Activated CD4-positive, alpha-beta T cell treated with anti-CD3 and anti-CD28 coated beads, Interleukin-2, amount 10 ng/mL, durations not matched to agents 24 days and 14 days (primary cell): ENCODE data around the gene ASMTL. TPM values are rescaled to one million over a fixed set of nuclear protein-coding genes. Genes with fewer than 3 reads are reported as not detected.

Experiments used
- DNase-seq: peaks from one replicate; pipeline ENCODE4 v3.0.0; 2022
- H3K27ac Mint-ChIP-seq: one replicate; pipeline ENCODE4 v1.8.0; 2022; ENCODE audit warnings: mild to moderate bottlenecking, mixed read lengths
- H3K27me3 Mint-ChIP-seq: one replicate; pipeline ENCODE4 v1.8.0; 2022; ENCODE audit warnings: mixed read lengths
- H3K36me3 Mint-ChIP-seq: one replicate; pipeline ENCODE4 v1.8.0; 2022; ENCODE audit warnings: low read depth, mild to moderate bottlenecking, mixed read lengths
- H3K4me1 Mint-ChIP-seq: one replicate; pipeline ENCODE4 v1.8.0; 2021; ENCODE audit warnings: mixed read lengths
- H3K4me3 Mint-ChIP-seq: one replicate; pipeline ENCODE4 v1.8.0; 2022; ENCODE audit warnings: mild to moderate bottlenecking, moderate library complexity, mixed read lengths
- H3K9me3 Mint-ChIP-seq: one replicate; pipeline ENCODE4 v1.8.0; 2021; ENCODE audit warnings: mixed read lengths
- intact Hi-C: fragments of 100-400 bp; cut with micrococcal nuclease; formaldehyde crosslinking; loops from one replicate; pipeline ENCODE4 v1.15.1; 2023
- total RNA-seq: library from RNA; stranded (reverse); gene quantifications from 2 replicates; pipeline ENCODE4 v1.2.3, GENCODE V29; 2022

Gene ASMTL
- total RNA-seq, 1 donor from 2014 or later: 44.5 TPM

DNA sequence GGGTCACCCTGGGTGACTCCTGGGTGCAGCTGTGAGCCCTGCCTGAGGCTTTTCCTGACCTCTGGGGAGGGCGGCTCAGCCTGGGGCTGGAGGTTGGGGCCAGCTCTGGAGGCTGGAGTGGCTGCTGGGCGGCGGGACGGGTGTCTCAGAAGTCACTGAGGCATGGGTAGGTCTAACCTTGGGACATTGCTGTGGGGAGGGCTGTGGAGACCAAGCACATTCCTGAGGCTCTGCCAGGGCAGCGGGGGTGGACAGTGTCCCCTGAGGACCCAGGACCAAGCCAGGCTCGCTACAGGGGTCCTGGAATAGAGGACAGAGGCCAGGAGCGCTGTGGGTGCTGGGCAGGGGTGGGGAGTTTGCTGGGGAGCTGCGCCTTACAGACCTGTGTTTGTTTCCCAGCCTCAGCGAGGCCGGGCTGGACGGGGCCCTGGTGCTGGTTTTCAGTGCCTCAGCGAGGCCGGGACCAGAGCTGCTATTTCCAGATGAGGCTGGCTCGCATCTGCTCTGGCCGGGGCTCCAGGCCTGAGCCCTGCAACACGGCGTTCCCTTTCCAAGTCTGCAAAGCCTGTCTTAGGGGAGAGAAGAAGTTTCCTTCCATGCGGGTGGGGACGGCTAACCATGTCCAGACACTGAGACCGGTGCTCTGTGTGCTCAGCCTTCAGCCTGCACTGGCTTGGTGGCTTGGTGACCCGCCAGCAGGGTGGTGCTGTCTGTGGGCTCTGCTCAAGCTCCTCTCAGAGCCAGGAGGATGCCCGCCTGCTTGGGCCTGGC is 57.8 kb downstream of the ASMTL start:
- intact Hi-C loops: loop anchor here (5.0 to 10.0 kb wide), 2 partner anchors 140 to 1078 kb away; partner anchors contain the start of genes GTPBP6 and P2RY8
- Mint-ChIP-seq H3K27me3 (no peaks in the 10 kb centered on the region), H3K4me3 (peak overlapping the region; percentile 97), H3K27ac (no peak overlapping the region), H3K9me3 (peaks cover 5% of the 10 kb centered on the region), H3K4me1 (peaks cover 23% of the 10 kb centered on the region), H3K36me3 (peaks cover 42% of the 10 kb centered on the region)
- no peak for DNase-seq

DNA sequence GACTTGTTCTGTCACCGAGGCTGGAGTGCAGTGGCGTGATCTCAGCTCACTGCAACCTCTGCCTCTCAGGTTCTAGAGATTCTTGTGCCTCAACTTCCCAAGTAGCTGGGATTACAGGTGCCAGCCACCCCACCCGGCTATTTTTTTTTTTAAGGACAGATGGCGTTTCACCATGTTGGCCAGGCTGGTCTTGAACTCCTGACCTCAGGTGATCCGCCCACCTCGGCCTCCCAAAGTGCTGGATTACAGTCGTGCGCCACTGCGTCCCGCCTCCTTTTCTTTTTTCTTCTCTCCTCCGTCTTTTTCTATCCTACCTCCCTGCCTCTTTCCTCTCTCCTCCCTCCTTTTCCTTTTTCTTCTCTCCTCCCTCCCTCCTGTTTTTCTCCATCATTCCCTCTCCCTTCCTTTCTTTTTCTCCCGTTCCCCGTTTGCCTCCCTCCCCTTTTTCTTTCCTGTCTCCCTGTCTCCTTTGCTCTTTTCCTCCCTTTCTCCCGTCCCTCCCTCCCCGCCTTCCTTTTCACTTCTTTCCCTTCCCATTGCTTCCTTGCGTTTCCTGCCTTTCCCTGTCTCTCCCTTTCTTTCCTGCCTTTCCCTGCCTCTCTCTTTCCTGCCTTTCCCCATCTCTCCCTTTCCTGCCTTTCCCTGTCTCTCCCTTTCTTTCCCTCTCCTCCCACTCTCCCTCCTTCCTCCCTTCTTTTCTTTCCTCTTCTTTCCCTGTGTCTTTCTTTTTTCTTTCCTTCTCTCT is 58.7 kb downstream of the ASMTL start:
- intact Hi-C loops: loop anchor here (2.0 to 10.0 kb wide), 5 partner anchors 71 to 1077 kb away; partner anchors contain the start of genes AKAP17A, GTPBP6, P2RY8 and PPP2R3B
- no peak for DNase-seq
- Mint-ChIP-seq H3K9me3 (peaks cover 5% of the 10 kb centered on the region), H3K27ac (peak overlapping the region; percentile 93), H3K4me1 (peaks cover 23% of the 10 kb centered on the region), H3K4me3 (peak overlapping the region; percentile 97), H3K36me3 (peaks cover 51% of the 10 kb centered on the region), H3K27me3 (no peaks in the 10 kb centered on the region)

DNA sequence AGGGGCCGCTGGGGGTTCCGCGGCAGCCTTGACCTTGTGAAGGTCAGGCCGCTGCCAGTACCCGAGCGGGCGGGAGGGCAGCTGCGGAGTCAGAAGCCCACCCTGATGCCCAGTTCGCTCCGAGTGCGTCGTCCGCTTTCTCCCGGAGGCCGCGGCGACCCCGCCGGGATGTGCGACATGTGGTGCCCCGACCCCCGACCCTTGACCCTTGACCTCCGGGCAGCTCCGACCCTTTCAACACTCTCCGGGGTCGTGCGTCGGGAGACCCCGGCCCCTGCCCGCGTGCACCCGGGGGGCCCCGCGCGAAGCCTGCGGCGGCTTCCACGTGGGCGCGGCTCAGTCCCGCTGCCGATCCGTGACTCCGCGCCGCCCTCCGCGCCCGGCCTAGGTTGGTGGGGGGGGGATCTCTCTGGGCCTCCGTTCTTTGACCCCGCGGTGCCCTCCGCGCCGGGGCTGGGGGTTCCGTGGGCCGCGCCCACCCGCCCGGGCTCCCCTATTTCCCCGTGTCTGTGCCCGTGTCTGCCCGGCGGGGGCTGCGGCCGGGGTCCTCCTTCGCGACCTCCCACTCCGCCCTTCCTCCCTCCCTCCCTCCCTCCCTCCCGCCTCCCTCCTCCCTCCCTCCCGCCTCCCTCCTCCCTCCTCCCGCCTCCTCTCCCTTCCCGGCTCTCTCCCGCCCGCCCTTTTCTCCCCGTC is 60.2 kb downstream of the ASMTL start:
- H3K4me3 Mint-ChIP-seq: peak overlapping the region; percentile 97
- peaks cover 5% of the 10 kb centered on the region for H3K9me3 Mint-ChIP-seq
- no peak for DNase-seq
- H3K4me1 Mint-ChIP-seq: peaks cover 35% of the 10 kb centered on the region
- intact Hi-C loops: loop anchor here (1.0 to 10.0 kb wide), 7 partner anchors 61 to 1075 kb away; partner anchors contain the start of genes AKAP17A, GTPBP6, P2RY8 and PPP2R3B
- H3K27me3 Mint-ChIP-seq: no peaks in the 10 kb centered on the region
- peak overlapping the region; percentile 98 for H3K27ac Mint-ChIP-seq
- peaks cover 61% of the 10 kb centered on the region for H3K36me3 Mint-ChIP-seq

DNA sequence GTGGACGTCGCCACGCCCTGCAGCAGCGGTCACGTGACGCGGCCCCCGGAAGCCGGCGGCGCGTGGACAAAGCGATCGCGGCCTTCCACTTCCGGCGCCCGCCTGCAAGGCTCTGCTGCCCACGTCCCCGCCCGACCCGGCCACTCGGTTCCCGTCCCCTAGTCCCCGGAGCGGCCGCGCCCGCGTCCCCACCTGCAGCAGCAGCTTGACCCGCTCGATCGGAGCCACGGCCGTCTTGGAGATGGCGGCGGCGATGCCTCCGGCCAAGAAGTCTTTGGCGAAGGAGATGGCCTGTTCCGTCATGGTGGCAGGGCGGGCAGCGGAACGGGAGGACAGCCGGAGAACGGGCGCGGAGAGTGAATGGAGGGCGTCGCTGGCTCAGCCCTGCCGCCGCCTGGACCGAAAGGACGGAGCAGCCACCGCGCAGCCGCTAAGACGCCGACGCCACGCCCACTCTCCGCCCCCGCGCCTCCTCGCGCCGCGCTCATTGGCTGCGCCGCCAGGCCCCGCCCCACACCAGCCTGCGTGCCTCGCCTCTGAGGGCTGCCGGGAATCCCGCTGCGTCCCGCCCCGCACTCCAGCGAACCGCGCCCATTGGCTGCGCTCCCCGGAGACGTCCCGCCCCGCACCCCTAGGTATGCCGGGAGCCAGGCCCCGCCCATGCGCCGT is 60.9 kb downstream of the ASMTL start, which contains the start of gene SLC25A6:
TSS of gene SLC25A6 (minus strand) at position 407 of the 669 bp plus-strand sequence. CDS start at position 303, 104 bp downstream.
- no peaks in the 10 kb centered on the region for H3K27me3 Mint-ChIP-seq
- intact Hi-C loops: loop anchor here (1.0 to 10.0 kb wide), 7 partner anchors 61 to 1075 kb away; partner anchors contain the start of genes AKAP17A, GTPBP6, P2RY8 and PPP2R3B
- peaks cover 5% of the 10 kb centered on the region for H3K9me3 Mint-ChIP-seq
- H3K4me1 Mint-ChIP-seq: peaks cover 36% of the 10 kb centered on the region
- peak within 1 kb of the TSS; percentile 98 for H3K27ac Mint-ChIP-seq
- peak within 1 kb of the TSS; percentile 97 for H3K4me3 Mint-ChIP-seq
- peak; percentile 100 for DNase-seq
- H3K36me3 Mint-ChIP-seq: peaks cover 68% of the 10 kb centered on the region

DNA sequence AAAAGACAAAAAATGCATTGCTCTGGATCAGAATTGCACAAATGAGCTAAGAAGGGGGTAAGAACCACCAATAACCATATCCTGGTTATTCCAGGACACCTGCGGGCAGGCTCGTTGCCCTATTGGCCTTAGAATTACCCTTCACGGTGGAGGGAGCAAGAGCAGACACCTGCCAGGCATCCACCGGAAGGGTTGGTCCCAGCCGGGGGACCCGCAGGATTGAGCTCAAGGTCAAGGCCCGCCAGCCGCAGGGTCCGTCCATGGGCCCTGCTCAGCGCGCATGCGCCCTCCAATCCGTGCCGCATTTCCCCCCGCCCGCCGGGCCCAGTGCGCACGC is 61.4 kb downstream of the ASMTL start:
- Mint-ChIP-seq H3K9me3 (peaks cover 5% of the 10 kb centered on the region), H3K4me3 (peak overlapping the region; percentile 97), H3K36me3 (peaks cover 71% of the 10 kb centered on the region), H3K27me3 (no peaks in the 10 kb centered on the region), H3K4me1 (peaks cover 36% of the 10 kb centered on the region), H3K27ac (peak overlapping the region; percentile 98)
- intact Hi-C loops: loop anchor here (5.0 to 10.0 kb wide), 2 partner anchors 143 to 1074 kb away; partner anchors contain the start of genes GTPBP6 and P2RY8
- DNase-seq: peak; percentile 99

DNA sequence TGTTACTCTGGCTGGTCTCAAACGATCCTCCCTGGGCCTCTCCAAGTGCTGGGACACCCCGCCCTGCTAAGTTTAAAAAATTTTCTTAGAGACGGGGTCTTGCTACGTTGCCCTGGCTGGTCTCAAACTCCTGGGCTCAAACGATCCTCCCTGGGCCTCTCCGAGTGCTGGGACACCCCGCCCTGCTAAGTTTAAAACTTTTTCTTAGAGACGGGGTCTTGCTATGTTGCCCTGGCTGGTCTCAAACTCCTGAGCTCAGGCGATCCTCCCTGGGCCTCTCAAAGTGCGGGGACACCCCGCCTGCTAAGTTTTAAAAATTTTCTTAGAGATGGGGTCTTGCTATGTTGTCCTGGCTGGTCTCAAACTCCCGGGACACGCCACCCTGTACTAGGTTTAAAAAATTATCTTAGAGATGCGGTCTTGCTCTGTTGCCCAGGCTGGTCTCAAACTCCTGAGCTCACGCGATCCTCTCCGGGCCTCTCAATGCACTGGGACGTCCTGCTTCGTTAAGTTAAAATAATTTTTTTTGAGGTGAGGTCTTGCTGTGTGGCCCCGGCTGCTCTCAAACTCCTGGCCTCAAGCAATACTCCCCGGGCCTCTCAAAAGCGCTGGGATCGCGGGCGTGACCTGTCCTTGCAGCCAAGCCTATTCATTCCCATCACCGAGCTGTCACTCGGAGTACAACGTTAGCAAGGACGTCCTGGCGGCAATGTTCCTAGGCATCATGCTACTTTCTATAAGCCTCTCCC is 61.9 kb downstream of the ASMTL start:
- peak overlapping the region; percentile 97 for H3K4me3 Mint-ChIP-seq
- no peak for DNase-seq
- intact Hi-C loops: loop anchor here (5.0 to 10.0 kb wide), 2 partner anchors 144 to 1073 kb away; partner anchors contain the start of genes GTPBP6 and P2RY8
- peaks cover 34% of the 10 kb centered on the region for H3K4me1 Mint-ChIP-seq
- no peaks in the 10 kb centered on the region for H3K27me3 Mint-ChIP-seq
- H3K9me3 Mint-ChIP-seq: peaks cover 5% of the 10 kb centered on the region
- peak overlapping the region; percentile 98 for H3K27ac Mint-ChIP-seq
- peaks cover 69% of the 10 kb centered on the region for H3K36me3 Mint-ChIP-seq

DNA sequence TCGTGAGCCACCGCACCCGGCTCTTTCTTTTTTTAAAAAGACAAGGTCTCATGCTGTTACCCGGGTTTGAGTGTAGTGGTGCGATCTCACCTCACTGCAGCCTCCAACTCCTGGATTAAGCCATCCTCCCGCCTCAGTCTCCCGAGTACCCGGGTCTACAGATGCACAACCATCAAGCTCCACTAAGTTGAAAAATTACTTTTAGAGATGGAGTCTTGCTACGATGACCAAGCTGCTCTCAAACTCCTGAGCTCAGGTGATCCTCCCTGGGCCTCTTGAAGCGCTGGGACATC is 62.8 kb downstream of the ASMTL start:
- DNase-seq: no peak
- H3K9me3 Mint-ChIP-seq: no peaks in the 10 kb centered on the region
- peak overlapping the region; percentile 97 for H3K4me3 Mint-ChIP-seq
- intact Hi-C loops: loop anchor here (5.0 to 10.0 kb wide), 2 partner anchors 145 to 1073 kb away; partner anchors contain the start of genes GTPBP6 and P2RY8
- peaks cover 71% of the 10 kb centered on the region for H3K36me3 Mint-ChIP-seq
- H3K27me3 Mint-ChIP-seq: no peaks in the 10 kb centered on the region
- no peak overlapping the region for H3K27ac Mint-ChIP-seq
- H3K4me1 Mint-ChIP-seq: peaks cover 28% of the 10 kb centered on the region

DNA sequence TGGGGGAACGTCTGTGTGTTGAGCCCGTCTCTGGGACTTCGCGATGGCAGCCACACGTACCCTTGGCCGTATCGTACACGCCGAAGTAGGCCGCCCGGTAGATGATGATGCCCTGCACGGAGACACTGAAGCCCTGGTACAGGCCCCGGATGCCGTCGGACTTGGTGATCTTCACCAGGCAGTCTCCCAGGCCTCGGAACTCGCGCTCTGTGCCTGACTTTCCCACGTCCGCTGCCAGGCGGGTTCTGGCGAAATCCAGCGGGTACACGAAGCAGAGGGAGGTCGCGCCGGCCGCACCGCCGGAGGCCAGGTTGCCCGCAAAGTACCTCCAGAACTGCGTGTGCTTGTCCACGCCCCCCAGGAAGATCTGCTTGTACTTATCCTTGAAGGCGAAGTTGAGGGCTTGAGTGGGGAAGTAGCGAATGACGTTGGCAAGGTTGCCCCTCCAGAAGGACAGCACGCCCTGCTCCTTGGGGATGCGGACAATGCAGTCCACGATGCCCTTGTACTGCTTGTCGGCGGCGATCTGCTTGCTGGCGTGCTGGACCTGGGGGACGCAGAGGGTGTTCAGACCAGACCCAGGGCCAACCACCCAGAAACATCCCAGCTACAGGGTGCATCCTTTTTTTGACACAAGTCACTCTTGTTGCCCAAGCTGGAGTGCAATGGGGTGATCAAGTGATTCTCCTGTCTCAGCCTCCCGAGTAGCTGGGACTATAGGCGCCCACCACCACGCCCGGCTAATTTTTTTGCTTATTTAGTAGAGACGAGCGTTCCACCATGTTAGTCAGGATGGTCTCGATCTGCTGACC is 63.3 kb downstream of the ASMTL start:
- H3K36me3 Mint-ChIP-seq: peaks cover 75% of the 10 kb centered on the region
- no peaks in the 10 kb centered on the region for H3K9me3 Mint-ChIP-seq
- no peak for DNase-seq
- intact Hi-C loops: no loop called here
- H3K27ac Mint-ChIP-seq: peak overlapping the region; percentile 34
- H3K27me3 Mint-ChIP-seq: no peaks in the 10 kb centered on the region
- peaks cover 24% of the 10 kb centered on the region for H3K4me1 Mint-ChIP-seq
- peak overlapping the region; percentile 55 for H3K4me3 Mint-ChIP-seq

DNA sequence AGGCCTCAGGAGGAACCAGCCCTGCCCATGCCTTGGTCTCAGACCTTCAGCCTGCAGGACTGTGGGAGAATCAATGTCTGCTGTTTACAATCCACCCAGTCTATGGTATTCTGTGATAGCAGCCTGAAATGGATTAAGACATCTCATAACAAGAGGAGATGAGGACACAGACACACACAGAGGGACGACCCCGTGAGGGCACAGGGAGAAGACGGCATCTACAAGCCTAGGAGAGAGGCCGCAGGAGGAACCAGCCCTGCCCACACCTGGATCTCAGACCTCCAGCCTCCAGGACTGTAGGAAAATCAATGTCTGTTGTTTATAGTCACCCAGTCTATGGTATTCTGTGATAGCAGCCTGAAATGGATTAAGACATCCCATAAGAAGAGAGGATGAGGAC is 64.1 kb downstream of the ASMTL start:
- peaks cover 21% of the 10 kb centered on the region for H3K4me1 Mint-ChIP-seq
- no peaks in the 10 kb centered on the region for H3K9me3 Mint-ChIP-seq
- no peak overlapping the region for H3K27ac Mint-ChIP-seq
- peaks cover 74% of the 10 kb centered on the region for H3K36me3 Mint-ChIP-seq
- no peaks in the 10 kb centered on the region for H3K27me3 Mint-ChIP-seq
- intact Hi-C loops: no loop called here
- DNase-seq: no peak
- peak overlapping the region; percentile 55 for H3K4me3 Mint-ChIP-seq

DNA sequence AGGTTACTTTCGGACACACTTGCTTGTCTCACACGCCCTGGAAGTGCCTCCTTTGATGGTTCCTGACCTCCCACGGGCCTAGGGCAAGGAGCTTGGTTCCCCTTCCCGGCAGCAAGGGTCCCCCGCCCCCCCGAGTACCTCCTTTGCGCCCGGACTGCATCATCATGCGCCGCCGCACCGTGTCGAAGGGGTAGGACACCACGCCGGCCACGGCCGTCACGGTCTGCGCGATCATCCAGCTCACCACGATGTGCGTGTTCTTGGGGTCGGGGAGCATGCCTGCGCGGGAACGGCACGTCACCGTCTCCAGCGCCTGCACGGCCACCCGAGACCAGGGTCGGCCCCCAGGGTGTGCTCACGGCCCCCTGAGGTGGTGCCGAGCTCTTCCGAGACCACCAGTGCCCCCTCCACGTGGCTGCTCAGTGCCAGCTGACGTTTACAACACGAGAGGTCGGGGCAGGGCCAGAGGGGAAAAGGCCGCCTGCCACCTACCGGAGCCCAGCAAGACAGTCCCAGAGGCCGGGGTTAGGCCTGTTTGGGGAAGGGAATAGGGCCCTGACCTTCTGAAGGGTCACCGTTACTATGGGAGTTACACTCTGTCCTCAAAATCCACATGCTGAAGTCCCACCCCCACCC is 65.5 kb downstream of the ASMTL start:
- intact Hi-C loops: no loop called here
- peaks cover 85% of the 10 kb centered on the region for H3K36me3 Mint-ChIP-seq
- peak; percentile 55 for DNase-seq
- H3K4me1 Mint-ChIP-seq: peaks cover 16% of the 10 kb centered on the region
- no peaks in the 10 kb centered on the region for H3K9me3 Mint-ChIP-seq
- H3K27me3 Mint-ChIP-seq: no peaks in the 10 kb centered on the region
- no peak overlapping the region for H3K27ac Mint-ChIP-seq
- peak overlapping the region; percentile 55 for H3K4me3 Mint-ChIP-seq

DNA sequence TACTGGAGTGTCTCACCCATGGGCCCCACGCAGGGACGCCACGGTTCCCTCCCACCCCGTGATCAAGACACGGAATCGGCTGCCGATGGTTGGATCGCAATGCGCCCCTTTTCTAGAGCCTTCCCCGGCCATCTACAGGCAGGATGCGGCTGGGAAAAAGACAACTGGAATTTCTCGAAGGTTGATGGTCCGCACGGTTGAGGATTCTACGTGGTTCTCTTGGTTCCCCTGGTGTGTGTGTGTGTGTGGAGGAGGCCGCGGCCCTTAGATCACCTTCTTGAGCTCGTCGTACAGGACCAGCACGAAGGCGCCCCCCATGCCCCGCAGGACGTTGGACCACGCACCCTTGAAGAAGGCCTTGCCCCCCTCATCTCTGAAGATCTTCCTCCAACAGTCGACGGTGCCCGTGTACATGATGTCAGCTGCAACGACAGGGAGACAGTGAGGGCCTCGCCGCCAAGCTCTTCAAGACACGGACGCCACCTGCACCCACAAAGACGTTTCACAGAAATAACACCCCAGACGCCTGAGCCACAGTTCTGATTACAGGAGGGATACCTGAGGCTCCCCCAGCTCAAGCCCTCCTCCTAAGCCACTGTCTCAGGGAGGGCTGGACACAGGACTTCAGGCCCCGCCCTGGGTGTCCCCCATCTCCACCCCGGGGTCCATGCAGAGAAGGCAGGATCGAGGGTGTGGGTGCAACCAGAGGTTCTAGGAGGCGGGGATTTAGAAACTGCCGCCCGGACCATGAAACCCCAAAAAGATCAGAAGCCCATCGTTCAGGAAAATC is 66.2 kb downstream of the ASMTL start:
- H3K9me3 Mint-ChIP-seq: no peaks in the 10 kb centered on the region
- H3K27ac Mint-ChIP-seq: no peak overlapping the region
- H3K4me3 Mint-ChIP-seq: no peak overlapping the region
- intact Hi-C loops: no loop called here
- DNase-seq: peak; percentile 59
- no peaks in the 10 kb centered on the region for H3K27me3 Mint-ChIP-seq
- H3K4me1 Mint-ChIP-seq: peaks cover 16% of the 10 kb centered on the region
- H3K36me3 Mint-ChIP-seq: peaks cover 90% of the 10 kb centered on the region
